Ascending aorta (tissue), 2 donors: ENCODE data around the gene KRT23. TPM values are rescaled to one million over a fixed set of nuclear protein-coding genes. Genes with fewer than 3 reads are reported as not detected.

Experiments used
- DNase-seq, 2 donors: peaks; one replicate each; pipeline ENCODE4 v3.0.0-alpha.2; 2019; ENCODE audit warnings: low spot score in 2 of 2
- H3K27ac ChIP-seq, 2 donors: fragments of 200-600 bp; sonication (generic); one replicate each; pipeline ENCODE4 v1.5.1; 2016 to 2017; ENCODE audit warnings: mild to moderate bottlenecking in 1 of 2
- H3K27me3 ChIP-seq: fragments of 200-600 bp; sonication (generic); one replicate; pipeline ENCODE4 v1.5.1; 2017
- H3K36me3 ChIP-seq, 2 donors: fragments of 200-600 bp; sonication (generic); one replicate each; pipeline ENCODE4 v1.5.1; 2016
- H3K4me1 ChIP-seq, 2 donors: fragments of 200-600 bp; sonication (generic); one replicate each; pipeline ENCODE4 v1.5.1; 2016 to 2017; ENCODE audit warnings: mild to moderate bottlenecking in 1 of 2
- H3K4me3 ChIP-seq, 2 donors: fragments of 200-600 bp; sonication (generic); one replicate each; pipeline ENCODE4 v1.5.1; 2016 to 2017; ENCODE audit warnings: mild to moderate bottlenecking in 1 of 2
- H3K9me3 ChIP-seq, 2 donors: fragments of 200-600 bp; sonication (generic); one replicate each; pipeline ENCODE4 v1.5.1; 2016
- intact Hi-C: fragments of 100-400 bp; cut with DNase I; formaldehyde crosslinking; loops from one replicate; pipeline ENCODE4 v1.15.1; 2023
- total RNA-seq: library from RNA; depleted of rRNA; stranded (reverse); fragments of >200 nt; gene quantifications from one replicate; pipeline ENCODE4 v1.1.0, GENCODE V29; 2016
- TF ChIP-seq, protein P1 (sequence below), 3 experiments: fragments of 200-600 bp in 2 of 3; fragments of 450-650 bp in 1 of 3; sonication (generic) in 2 of 3; IDR thresholded peaks; one replicate each; pipeline ENCODE4 v1.5.1; 2016 to 2019; ENCODE audit warnings: antibody characterized with exemption in 3 of 3, mild to moderate bottlenecking in 1 of 3, moderate library complexity in 1 of 3

The KRT23 gene
- total RNA-seq, 1 donor from 2014 or later, result not detected

DNA sequence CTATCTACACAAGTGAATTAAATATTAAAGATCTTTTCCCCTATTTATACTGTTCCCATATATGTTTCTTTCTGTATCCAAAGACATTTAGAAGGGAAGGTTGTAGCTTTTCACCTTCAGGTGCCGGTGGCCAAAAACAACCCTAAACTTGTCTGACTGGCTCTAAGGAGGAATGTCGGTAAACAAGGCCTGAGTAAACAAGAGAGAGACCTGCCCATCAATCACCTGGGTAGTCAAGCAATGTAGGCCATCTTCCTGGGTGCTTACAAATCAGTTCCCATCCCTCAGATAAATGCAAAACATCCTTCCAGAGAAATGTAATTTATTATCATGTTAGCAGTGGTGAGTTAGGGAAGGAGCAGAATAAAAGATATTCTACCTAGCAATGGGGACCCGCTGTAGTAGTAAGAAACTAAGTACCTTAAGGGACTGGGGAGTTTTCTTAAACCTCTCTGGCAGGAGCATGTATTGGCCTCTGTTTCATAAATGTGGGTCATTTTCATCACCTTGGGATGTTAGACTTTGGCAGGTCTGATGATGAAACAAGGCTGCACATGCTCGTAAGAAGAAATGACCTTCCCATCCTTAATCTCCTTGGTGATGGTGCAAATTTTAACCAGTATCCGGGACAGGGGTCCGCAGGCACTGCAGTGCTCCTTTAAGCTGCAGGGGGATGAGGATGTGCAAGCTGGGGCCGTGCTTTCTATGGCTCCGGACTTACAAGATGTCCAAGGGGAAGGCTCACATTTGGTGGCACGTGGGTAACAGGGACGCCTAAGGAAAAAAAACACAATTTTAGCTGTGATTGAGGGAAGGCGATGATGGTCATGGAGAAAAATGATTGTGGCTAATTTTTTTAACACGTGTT lies 20.9 kb upstream of the KRT23 start:
- intact Hi-C loops, result no loop called here
- DNase-seq, result no peak

DNA sequence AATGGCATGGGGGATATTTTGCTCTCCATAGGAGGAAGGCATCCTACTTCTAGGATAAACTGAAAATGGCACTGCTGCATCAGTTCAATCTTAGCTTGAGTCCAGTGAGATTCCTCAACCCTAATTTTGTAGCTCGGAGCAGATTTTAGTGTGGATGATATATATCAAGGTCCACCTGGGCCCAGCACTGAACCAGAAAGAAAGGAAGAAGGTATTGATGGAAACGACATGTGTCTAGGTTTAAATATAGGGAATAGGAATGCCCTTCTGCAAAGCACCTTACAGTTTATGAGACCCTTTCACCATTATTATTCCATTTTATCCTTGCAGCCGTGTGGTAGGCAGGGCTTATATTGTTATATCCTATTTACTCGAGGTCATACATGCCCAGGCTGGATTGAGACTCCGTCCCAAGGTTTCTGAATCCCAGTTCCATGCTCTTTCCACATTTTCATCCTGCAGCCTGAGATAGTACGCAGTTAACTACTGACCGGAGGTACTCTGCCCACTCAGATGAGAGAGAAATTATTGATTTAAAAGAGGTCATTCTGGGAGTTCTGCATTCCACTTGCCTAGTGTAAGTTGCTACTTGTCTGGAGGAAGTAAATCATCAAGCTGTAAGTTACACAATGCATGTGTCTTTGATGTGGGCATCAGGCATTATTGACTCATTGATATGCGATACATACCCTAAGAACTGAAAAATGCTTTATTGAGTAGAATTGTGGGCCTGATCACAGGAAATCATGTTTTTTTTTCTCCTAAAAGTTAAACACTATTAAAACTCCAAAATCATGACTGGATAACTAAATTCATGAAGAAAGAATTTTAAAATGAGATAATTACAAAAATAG lies 19.2 kb upstream of the KRT23 start:
- Histone ChIP-seq H3K36me3 (no peaks in the 10 kb centered on the region), H3K4me1 (no peaks in the 10 kb centered on the region), H3K27me3 (no peaks in the 10 kb centered on the region), H3K9me3 (no peaks in the 10 kb centered on the region), H3K27ac (no peak overlapping the region), H3K4me3 (no peak overlapping the region)
- no peak for DNase-seq
- TF ChIP-seq, protein P1, sequence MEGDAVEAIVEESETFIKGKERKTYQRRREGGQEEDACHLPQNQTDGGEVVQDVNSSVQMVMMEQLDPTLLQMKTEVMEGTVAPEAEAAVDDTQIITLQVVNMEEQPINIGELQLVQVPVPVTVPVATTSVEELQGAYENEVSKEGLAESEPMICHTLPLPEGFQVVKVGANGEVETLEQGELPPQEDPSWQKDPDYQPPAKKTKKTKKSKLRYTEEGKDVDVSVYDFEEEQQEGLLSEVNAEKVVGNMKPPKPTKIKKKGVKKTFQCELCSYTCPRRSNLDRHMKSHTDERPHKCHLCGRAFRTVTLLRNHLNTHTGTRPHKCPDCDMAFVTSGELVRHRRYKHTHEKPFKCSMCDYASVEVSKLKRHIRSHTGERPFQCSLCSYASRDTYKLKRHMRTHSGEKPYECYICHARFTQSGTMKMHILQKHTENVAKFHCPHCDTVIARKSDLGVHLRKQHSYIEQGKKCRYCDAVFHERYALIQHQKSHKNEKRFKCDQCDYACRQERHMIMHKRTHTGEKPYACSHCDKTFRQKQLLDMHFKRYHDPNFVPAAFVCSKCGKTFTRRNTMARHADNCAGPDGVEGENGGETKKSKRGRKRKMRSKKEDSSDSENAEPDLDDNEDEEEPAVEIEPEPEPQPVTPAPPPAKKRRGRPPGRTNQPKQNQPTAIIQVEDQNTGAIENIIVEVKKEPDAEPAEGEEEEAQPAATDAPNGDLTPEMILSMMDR (IDR thresholded peaks at IDR 0.05), result no peak
- intact Hi-C loops, result no loop called here

More for the DNA sequence above, 20.9 kb upstream of the KRT23 start:
- Histone ChIP-seq H3K36me3 (no peaks in the 10 kb centered on the region), H3K27me3 (no peaks in the 10 kb centered on the region), H3K4me3 (no peak overlapping the region), H3K27ac (no peak overlapping the region), H3K4me1 (no peaks in the 10 kb centered on the region), H3K9me3 (no peaks in the 10 kb centered on the region)
- TF ChIP-seq, protein P1 (IDR thresholded peaks at IDR 0.05), result no peak

DNA sequence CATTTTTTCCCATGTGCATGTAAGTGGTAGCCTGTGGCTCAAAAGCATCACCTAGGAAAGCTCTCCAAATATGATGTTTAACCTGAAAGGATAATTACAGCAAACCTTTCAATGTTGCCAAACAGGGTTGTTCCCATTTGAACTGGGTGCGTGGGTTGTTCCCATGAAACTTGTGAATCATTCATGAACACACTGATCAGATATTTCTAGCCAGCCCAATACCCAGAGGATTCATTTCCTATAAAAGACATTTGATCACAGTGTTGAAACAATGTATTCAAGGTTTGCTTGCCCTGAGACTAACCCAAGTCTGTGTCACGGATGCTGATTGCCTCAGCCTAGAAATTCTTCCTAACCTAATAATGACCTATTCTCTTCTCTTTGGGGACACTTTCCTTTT lies 16.4 kb upstream of the KRT23 start:
- Histone ChIP-seq H3K27me3 (no peaks in the 10 kb centered on the region), H3K4me3 (no peak overlapping the region), H3K9me3 (no peaks in the 10 kb centered on the region), H3K4me1 (no peaks in the 10 kb centered on the region), H3K36me3 (no peaks in the 10 kb centered on the region), H3K27ac (no peak overlapping the region)
- TF ChIP-seq, protein P1 (IDR thresholded peaks at IDR 0.05), result no peak
- intact Hi-C loops, result no loop called here
- no peak for DNase-seq

DNA sequence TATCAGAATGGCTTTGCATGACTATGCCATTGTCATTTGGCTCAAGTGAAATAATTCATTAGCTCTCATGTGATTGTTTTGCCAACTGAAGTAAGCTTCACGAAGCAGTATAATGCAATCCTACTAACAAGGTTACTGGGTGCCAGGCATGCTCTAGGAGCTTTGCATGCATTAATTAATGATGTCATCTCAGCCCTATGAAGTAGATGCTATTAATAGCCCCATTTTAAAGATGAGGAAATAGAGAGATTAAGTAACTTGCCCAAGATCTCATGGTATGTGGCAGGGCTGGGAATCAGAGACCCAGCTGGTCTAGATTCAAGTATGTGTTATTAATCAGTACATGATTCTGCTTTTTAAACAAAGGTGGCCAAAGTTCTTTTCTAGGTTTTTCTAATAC lies 15.2 kb upstream of the KRT23 start:
- Histone ChIP-seq H3K9me3 (no peaks in the 10 kb centered on the region), H3K27me3 (no peaks in the 10 kb centered on the region), H3K36me3 (no peaks in the 10 kb centered on the region), H3K4me1 (no peaks in the 10 kb centered on the region), H3K4me3 (no peak overlapping the region), H3K27ac (no peak overlapping the region)
- TF ChIP-seq, protein P1 (IDR thresholded peaks at IDR 0.05), result no peak
- no peak for DNase-seq
- intact Hi-C loops, result no loop called here

DNA sequence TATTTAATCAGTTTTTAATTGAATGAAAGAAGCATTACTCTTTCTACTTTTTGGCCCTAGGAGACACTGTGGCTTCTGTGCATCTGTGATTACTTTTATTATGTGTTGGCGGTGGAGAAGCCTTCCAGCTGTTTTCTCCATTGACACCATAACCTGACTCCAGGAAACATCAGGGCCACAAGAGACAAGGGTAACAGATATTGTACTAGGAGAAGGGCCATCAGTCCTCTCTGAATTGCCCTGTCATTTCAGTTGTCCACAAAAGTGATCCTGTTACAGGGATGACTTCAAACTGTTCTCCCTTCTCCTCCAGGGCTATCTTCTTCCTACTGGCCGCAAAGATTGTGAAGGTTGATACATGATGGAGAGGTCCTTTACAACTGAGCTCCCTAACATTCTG lies 14.7 kb upstream of the KRT23 start:
- Histone ChIP-seq H3K36me3 (no peaks in the 10 kb centered on the region), H3K27ac (no peak overlapping the region), H3K27me3 (no peaks in the 10 kb centered on the region), H3K9me3 (no peaks in the 10 kb centered on the region), H3K4me1 (no peaks in the 10 kb centered on the region), H3K4me3 (no peak overlapping the region)
- intact Hi-C loops, result no loop called here
- TF ChIP-seq, protein P1 (IDR thresholded peaks at IDR 0.05), result no peak
- no peak for DNase-seq
